Muscle of arm (tissue), 12 donors: ENCODE measurements around the gene GLIS1. TPM values are rescaled to one million over a fixed set of nuclear protein-coding genes. Genes with fewer than 3 reads are reported as not detected.

Source experiments
- DNase-seq: peaks from one replicate; pipeline ENCODE4 v3.0.0-alpha.2; 2013
- polyA plus RNA-seq, 12 donors: library from polyadenylated mRNA; unstranded; fragments of 120-200 nt; gene quantifications; one replicate each; pipeline ENCODE4 v1.2.1, GENCODE V29; 2013; ENCODE audit not compliant: insufficient read length in 12 of 12

GLIS1 gene
- polyA plus RNA-seq, 12 donors, result 0.11 to 5.8 (median 1.3) TPM; not detected in 8

DNA sequence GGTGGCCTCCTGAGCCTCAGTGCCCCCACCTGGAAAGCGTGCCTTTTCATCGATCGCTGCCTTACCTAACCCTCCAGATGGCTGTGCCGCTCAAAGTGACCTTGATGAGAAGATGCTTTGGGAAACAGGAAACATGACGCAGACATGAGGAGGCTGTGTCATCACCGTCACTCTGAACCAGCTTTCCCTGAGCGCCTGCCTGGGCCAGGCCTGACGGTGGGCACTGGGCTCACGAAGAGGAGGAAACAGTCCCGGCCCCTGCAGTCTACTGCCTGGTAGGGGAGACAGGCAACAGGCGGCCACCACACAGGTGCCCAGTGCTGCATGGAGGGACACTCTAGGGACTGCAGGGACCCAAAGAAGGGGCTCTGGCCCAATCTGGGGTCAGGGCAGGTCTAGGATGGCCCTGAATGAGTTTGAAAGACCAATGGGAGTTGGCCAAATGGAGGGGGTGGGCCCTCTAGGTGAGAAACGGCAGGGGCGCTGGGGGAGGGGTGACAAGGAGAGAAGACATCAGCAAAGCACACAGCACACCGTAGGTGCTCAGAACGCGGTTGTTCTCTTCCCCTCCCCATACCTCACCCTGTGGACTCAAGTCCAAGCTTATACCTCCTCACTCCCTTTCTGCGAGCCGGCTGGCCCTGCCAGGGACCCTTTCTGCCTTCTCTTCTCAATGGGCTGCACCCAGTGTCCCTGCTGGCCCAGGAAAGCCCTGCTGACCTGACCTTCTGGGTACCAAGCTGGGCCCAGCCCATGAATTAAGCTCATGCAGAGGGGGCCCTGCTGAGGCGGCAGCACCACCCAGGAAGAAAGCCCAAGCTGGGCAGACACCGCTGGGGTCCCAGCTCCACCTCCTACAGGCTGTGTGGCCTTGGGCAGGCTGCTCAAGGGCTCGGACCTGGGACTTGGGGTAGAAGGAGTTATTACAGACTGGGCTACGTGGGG, 44.9 kb downstream of the GLIS1 start:
- DNase-seq, result no peak

DNA sequence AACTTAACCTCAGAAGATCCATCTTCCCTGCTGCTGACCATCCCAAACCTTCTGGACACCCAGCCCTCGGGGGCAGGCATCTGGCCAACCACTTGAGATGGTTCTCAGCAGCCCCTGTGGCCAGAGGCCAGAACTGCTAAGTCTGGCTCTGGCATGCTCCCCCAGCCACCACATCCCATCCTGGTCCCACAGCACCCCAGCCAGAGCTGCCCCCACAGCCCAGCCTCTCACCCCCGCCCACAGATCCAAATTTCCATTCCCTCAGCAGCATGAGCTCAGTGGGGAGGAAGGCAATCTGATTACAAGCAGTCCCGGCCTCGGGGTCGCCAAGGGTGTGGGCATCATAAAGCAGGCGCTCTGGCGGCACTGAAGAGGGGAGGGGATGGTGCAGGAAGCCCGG, 45.6 kb downstream of the GLIS1 start:
- DNase-seq, result no peak

DNA sequence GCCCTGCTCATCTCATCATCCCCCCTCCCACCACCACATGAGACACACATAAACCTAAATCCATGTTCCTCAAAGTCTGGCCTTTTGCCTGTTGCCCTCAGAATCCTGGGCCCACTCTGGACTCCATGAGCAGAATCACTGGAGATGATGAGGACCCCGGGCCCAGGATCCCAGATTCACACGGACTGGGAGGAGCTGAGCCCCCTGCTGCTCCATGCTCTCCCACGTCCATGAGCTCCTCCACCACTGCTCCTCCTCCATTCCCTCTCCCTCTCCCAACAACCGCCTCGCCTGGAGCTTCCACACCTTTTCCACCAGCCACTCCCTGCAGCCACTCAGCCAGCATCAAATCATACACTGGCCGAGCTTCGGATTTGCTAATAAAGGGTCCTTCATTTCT, 47.6 kb downstream of the GLIS1 start:
- no peak for DNase-seq

DNA sequence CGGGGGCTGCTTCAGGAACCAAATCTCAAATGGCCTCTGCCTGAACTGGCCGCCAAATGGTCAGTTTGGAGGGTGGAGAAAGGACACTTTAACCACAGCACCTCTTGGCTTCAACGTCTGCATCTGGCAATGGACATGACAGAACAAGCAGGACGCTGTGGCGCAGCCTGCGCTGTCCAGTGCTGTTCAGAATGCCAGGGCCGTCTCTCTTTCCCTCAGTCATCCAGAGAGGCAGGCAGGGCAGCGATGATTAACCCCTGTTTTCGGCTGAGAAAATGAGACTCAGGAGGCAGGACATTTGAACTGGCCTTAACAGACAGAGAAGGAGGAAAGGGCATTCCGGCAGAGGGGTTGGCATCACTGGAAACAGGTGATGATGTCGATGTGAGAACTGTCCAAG, 48.6 kb downstream of the GLIS1 start:
- DNase-seq, result no peak

DNA sequence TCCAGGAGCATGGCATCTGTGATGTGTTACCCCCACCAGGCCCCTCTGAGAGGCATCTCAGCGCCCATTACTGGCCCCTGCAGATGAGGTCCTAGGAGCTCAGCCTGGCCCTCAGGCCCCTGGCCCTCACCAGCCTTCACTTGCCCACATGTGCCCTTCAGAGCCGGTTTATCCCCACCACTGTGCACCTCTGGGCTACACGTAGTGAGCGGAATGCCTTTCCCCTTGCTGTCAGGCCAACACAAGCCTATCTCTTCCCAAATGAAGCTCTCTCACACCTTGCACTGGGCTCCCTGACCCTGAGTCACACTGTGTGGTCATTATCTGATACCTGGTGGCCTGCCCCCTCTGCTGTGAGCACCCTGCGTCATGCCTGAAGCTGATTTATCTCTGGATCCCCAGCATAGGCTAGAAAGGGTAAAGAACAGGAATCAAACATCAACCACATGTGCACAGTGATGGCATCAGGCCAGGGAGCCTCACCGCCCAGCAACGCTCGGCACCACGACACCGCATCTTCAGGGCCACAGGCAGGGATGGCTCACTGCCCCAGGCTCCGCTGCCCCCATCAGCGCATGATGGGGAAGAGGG, 49.1 kb downstream of the GLIS1 start:
- DNase-seq, result no peak

DNA sequence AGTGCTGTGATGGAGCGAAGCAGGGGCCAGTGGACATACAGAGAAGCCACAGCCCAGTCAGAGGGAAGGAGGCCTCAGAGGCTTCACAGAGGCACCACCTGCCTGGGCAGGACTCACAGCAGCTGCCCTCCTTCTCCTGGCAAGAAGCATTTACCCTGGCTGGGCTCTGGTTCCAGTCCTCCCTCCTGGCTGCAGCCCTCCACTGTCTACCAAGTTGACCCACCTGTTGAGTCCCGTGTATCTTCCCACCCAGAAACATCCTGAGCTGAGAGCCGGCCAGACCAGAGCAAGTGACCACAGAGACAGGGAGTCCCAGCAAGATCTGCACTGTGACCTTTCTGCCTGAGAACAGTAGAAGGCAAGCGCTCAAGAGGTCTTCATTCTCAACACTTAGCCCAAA, 49.7 kb downstream of the GLIS1 start:
- no peak for DNase-seq

DNA sequence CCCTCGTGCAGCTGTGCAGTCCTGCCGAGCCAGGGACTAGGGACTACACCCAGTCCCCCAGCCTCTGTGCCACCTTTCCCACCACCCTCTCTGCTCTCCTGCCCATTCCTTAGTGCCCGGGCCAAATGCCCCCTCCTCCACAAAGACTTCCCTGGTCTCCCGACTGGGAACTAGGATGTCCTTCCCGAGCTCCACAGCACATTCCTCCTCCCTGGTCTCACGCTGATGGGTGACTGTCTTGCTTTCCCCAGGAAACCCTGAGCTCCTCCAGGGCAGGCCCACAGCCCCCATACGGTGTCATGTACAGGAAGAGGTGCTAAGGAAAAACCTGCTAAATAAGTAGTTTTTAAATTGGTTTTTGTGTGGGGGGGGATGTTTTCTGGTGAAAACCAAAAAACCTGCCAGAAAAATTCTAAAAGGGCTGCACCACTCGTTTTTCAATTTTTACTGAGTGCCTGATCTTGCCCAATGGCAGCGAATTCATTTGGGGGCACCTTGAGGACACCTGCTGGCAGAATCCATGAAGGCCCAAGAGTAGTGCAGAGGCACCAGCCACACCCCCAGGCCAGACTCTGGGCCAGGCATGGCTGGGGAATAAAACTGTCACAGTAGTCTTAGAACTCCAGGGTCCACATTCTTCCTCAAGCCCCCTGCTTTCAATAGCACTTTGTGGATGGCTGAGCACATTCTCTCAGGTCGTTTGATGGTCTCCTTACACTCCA, 50.4 kb downstream of the GLIS1 start:
- no peak for DNase-seq

DNA sequence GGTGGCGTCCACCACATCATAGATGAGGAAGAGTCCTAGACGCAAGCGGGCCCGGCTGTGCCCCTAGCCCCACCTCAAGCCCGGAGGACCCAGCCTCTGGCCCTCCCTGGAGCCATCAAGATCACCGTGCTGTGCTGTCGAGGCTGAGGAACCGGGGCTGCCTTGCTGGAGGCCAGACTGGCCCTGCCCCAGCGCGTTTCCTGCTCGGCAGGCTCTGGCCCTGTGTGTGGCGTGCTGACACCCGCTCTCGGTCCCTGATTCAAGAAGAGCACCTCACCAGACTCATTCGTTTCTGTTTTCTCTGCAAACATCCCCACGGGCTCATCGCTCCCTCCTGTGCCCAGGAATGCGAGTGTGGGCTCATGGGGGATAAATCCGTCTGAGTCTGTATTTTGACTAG, 51.1 kb downstream of the GLIS1 start:
- no peak for DNase-seq

DNA sequence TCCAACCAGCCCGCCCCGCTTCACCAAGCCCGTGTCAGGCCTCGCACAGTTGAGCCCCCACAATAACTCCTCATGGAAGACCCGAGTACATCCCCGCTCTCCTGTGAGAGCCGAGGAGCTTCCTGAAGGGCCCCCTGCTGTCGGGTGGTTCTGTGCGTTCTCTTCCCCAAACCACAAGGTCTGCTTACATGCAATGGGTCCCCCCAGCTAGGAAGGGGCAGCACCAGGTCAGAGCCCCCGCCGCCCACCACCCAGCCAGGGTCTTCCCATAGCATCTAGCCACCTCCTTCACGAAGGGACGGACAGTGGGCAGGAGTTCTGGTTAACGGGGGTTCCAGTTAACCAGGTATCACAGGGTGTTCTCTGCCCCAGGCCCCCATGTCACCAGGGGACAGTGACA, 51.5 kb downstream of the GLIS1 start:
- DNase-seq, result no peak

DNA sequence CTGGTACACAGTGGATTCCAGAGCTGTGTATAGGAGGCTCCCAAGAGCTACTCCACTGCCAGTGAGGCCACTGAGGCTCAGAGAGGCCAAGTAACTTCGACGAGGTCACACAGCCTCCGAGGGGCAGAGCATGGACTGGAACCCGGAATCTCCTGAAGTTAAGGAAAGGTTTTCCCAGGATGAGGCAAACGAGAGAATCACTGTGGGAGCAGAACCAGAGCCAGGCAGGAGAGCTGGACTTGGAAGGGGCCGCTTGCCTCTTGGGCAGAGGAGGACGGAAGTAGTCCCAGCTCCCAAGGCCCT, 52.0 kb downstream of the GLIS1 start:
- DNase-seq, result no peak

DNA sequence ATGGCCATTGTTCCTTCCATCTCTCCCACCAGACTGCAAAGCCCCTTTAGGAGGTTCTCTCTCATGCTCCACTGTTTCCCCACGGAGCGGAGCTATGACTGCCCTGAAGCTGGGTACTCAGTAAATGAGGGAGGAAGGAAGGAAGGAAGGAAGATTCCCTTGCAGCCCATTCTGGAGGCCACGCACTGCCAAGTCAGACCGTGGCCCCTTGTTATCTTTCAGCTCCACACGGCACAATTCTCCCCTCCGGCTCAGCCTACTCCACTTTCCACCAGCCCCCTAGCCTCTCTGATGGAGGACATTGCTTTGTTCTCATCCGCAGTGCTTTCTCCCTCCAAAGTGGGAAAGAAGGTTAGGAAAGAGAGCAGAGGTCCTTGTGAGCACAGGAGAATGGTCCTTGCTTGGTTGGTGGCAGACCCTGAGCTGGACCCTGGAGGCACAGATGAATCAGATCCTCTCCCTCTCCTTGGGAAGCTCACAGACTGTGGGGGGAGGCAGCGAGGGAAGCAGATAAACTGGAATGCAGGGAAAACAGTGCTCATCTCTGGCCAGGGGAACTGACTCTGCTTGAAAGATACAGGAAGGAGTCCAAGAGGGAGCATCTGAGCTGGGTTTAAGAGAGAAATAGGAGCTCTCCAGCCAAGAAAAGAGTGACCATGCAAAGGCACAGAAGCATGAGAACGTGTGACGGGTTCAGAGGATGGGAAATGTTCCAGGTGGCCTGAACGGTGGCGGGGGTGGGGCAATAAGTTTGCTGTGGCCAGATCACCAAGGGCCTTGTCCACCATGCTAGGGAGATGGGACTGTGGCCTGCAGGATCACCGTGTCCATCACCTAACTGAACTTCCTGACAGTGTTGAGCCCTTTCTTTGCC, 52.6 kb downstream of the GLIS1 start:
- DNase-seq, result no peak

DNA sequence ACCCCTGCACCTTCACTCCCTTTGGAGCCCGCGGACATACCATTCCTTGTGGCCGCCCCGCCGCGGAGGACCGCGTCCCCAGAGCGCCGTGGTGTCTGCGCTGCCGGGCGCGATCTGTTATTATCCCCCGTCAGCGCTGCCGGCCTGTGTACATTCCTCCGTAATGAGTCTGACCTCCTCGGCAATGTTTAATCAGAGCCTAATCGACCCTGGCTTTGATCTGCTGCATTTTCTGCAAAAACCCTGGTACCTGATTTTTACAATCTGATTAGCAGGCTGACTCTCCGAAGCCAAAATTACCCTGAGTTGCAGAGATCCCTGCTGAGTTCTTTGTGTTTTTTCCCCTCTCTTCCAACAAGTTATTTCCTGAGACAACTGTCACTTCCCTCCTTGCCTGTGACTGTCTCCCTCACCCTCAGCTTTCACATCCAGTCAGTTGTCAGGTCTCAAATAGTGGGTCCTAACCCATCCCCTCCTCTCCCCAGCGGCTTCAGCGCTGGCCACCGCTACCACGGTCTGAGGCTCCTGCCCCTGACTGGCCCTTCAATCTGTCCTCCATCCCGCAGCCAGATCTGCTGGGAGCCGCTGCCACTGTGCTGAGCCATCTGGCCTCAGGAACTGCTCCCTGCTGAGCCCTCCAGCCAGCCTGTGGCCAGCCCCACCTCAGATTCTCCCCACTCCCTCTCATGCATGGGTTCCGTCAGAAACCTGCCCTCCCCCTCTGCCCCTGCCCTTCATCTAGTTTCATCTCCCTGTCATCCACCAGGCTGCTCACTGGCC, 53.5 kb downstream of the GLIS1 start:
- DNase-seq, result no peak

DNA sequence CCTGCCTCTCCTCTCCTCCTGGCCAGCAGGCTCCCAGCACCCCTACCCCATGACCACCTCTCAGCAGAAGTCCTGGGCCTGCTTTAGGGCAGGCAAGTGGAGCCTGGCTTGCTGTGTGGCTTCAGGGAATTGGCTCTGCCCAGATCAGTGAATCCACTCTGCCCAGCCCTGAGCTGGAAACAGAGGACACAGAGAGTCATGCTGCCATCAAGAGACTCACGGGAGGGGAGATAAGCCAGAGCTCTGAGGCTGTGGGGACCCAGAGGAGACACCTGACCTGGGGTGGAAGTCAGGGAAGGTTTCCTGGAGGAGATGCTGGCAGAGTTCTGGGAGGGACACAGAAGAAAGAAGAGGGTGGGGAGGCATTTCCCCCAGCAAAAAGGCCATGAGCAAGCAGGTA, 54.2 kb downstream of the GLIS1 start:
- no peak for DNase-seq

DNA sequence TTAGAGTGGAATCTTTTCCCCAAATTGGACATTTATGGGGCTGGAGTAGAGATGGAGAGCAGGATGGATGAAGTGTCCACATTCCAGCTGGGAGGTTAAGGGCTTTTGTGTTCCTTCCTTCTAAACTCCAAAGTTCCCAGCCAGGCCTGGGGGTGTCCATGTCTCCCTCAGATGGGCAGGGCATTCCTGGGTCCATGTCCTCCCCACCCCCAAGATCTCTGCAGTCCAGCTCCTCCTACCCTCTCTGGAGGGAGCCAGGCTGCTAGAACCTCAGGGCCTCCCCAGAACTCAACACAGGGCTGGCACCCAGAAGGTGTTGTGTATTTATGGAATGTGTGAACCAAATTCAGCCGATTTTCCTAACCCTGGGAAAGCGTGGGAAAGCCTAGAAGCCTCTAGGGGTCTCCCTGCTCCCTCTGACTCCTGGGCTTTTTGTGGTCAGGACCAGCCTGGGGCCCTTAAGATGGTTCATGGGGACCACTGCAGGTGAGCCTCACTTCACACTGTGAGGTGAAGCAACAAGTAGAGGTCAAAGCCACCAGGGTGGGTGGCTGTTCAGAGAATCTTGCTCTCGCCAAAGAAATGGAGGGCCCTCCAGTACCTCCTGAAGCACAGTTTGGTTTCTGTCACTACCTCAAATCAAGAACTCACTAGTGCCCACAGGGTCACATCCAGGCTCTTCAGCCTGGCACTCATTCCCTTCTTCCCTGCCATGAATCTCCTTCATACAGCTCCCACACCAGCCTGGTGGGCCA, 54.8 kb downstream of the GLIS1 start:
- DNase-seq, result no peak

DNA sequence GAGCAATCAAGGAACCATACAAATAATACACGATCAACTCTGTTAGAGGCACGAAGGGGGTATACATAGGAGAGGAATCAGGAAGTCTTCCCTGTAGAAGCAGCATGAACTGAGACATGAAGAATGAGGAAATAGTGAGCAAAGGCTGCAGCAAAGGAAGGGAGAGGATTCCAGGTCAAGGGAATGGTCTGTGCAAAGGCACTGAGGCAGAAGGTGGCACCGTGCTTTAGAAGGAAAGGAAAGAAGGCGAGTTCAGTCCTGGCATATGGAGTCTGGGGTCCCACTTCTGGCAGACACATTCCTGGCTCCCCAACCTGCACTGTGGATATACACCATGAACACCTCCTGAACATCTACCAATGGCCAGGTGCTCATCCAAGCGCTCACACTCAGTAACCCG, 56.1 kb downstream of the GLIS1 start:
- no peak for DNase-seq

DNA sequence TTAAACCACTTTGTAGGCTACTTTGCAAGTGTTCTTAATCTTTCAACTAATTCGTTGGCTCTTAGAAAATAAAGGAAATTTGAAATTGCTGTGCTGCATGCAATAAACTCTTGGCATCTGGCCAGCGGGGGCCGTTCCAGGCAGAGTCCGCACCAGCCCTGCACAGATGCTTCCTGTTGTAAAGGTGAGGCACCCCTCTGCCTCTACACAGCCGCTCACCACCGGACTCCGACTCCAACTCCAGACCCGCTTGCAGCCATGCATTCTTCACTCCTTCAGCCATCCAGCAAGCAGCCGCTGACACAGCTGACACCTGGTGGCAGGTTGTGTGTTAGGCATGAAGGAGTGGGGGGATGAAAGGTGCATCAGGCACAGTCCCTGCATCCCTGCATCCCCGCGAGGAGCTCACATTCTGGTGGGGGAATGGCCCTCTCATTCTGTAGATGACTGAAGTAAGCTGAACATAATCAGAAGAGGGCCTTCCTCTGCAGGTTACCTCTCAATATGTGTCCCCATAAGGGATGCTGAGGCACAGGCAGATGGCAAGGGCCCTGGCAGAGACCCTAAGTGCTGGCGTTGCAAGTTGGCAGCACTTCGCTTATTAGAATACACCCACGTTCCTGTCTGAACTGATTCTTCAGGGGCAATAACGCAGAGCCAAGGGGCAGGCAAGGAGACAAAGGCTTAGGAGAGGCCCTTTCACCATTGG, 56.8 kb downstream of the GLIS1 start:
- DNase-seq, result peak; percentile 25

DNA sequence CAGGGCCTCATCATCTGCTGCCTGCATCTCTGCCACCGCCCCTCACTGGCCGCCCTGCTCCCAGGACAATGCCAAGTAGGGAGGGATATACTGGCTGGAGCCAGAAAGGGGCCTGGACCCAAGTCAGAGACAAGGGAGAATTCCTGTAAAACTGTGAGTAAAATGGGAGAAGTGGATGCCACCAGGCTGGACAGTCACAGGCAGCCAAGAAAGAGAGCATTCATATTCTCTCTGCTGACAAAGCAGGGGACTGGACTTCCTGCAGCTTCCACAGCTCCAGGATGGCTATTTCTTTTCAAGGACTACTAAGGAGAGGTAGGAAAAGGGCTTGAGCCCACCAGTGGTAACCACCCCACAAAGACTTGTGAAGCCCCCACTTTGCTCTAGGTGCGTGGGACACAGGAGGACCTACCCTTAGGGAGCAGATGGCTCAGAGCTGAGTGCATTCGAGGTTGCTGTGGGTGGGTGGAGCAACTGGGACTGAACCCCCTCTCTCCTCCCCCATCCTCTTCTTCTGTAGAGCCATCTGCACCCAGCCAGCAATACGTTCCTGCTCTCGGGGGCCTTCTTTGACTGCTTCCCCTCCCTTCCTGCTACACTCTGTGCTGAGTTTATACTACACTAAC, 57.5 kb downstream of the GLIS1 start:
- DNase-seq, result no peak

DNA sequence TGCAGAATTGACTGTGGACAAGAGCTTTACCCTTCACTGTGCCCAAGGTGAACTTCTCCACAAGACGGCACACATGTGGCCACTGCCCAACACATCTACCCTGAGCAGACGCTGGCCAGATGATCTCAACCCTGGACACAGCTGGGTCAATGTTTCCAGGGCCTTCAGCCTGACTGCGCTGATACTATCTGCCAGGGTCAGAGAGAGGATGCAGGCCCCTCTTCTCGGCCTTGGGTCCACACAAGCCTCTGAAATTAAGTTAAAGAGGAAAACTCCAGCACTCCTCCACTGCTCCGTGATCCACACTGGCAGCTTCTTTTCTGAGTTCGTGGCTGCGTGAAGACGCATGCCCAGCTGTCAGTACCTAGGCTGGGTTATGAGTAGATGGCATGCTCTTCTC, 58.1 kb downstream of the GLIS1 start:
- no peak for DNase-seq
